ENCODE results near the gene PNMA8B. TPM values are rescaled to one million over a fixed set of nuclear protein-coding genes. Genes with fewer than 3 reads are reported as not detected.
A peak's percentile ranks its signal among the peaks of the same experiment; 100 is the strongest.

The PNMA8B gene
- total RNA-seq, 6 donors from 2014 or later, result 0.39 to 2.7 (median 1.6) TPM

DNA sequence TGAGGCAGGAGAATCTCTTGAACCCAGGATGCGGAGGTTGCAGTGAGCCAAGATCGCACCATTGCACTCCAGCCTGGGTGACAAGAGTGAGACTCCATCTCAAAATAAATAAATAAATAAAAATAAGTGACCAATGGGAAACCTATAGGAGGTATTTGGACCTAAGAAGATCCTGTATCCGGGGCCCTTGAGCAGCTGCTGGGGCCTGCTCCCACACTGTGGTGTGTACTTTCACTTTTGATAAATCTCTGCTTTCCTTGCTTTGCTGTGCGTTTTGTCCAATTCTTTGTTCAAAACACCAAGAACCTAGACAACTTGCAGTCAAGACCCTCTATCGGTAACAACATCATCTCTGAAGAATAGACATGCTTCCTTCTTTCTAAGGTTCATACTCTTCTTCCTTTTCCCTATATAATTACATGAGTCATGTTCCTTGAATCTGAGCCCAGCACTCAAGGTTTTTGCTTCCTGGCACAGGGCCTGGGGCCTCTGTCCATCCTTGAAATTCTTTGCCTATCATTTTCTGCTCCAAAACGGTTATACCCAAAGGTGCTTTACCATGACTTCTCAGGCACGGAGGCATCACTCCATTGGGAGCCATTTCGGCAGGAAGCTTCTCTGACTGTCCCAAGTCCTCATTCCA lies 52.7 kb downstream of the PNMA8B start:
- Histone ChIP-seq H3K4me1 (peaks cover 0 to 5% (median 4%) of the 10 kb centered on the region in 4 donors), H3K9me3 (no peaks in the 10 kb centered on the region), H3K4me3 (no peak overlapping the region), H3K27ac (no peak overlapping the region), H3K27me3 (no peaks in the 10 kb centered on the region), H3K36me3 (no peaks in the 10 kb centered on the region)
- 51 to 62% methylated on average over 8 of the region's 8 CpGs for WGBS, 2 donors
- ATAC-seq (ENCODE audit: low FRiP score in 2 of 2), result no peak
- TF ChIP-seq POLR2A (IDR thresholded peaks at IDR 0.05) (no peak), EP300 (IDR thresholded peaks at IDR 0.05) (no peak), POLR2AphosphoS5 (IDR thresholded peaks at IDR 0.05) (no peak)
- TF ChIP-seq, protein P1, sequence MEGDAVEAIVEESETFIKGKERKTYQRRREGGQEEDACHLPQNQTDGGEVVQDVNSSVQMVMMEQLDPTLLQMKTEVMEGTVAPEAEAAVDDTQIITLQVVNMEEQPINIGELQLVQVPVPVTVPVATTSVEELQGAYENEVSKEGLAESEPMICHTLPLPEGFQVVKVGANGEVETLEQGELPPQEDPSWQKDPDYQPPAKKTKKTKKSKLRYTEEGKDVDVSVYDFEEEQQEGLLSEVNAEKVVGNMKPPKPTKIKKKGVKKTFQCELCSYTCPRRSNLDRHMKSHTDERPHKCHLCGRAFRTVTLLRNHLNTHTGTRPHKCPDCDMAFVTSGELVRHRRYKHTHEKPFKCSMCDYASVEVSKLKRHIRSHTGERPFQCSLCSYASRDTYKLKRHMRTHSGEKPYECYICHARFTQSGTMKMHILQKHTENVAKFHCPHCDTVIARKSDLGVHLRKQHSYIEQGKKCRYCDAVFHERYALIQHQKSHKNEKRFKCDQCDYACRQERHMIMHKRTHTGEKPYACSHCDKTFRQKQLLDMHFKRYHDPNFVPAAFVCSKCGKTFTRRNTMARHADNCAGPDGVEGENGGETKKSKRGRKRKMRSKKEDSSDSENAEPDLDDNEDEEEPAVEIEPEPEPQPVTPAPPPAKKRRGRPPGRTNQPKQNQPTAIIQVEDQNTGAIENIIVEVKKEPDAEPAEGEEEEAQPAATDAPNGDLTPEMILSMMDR (IDR thresholded peaks at IDR 0.05), result no peak
- peak in 1 of 2 donors; percentile 22 for DNase-seq

DNA sequence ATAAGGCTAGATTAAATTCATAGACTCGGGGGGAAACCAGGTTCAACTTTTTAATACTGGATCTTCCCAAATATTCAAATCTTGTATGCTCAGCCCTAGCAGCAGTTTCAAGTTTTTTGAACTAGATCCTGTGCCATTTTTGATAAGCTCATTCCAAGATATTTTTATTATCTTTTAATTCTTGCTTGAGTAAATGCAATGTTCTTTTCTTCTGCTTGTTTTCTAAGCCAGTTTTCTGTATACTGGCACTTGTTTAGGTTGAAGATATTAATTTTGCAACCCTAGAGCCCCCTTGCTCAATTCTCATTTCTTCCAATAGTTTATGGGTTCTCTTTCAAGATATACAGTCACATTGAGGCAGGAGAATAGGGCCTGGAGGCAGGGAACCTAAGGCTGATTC lies 53.8 kb downstream of the PNMA8B start:
- no peak overlapping the region for H3K27ac ChIP-seq
- TF ChIP-seq POLR2AphosphoS5 (IDR thresholded peaks at IDR 0.05), result no peak
- TF ChIP-seq, protein P1 (IDR thresholded peaks at IDR 0.05), result no peak
- TF ChIP-seq POLR2A (IDR thresholded peaks at IDR 0.05), result no peak
- no peak for TF ChIP-seq EP300 (IDR thresholded peaks at IDR 0.05)
- DNase-seq (no peak), ATAC-seq (ENCODE audit: low FRiP score in 2 of 2) (no peak)
- no peak overlapping the region for H3K4me3 ChIP-seq
- peaks cover 0 to 5% (median 4%) of the 10 kb centered on the region in 4 donors for H3K4me1 ChIP-seq
- no peaks in the 10 kb centered on the region for H3K27me3 ChIP-seq
- no peaks in the 10 kb centered on the region for H3K9me3 ChIP-seq
- 68 to 70% methylated on average over 1 of the region's 1 CpG for WGBS, 2 donors
- H3K36me3 ChIP-seq, result no peaks in the 10 kb centered on the region

Other genes starting within 250 kb of the PNMA8B start
- 1,000 to 10,000 TPM in 1 of 6 donors, 100 to 1,000 TPM in 1, 10 to 100 TPM in 4; 42.3 to 1,057 (median 61.3) TPM for gene HIF3A, start 198.8 kb downstream of the PNMA8B start, total RNA-seq
- gene PPP5C, start 148.8 kb downstream of the PNMA8B start, total RNA-seq, result 100 to 1,000 TPM in 1 of 6 donors, 10 to 100 TPM in 5; 54.7 to 120 (median 66.0) TPM
- gene CCDC8, start 82.3 kb downstream of the PNMA8B start, total RNA-seq, result 10 to 100 TPM in 2 of 6 donors, 1 to 10 TPM in 4; 6.0 to 14.3 (median 8.3) TPM
- under 1 TPM in 2 of 6 donors, not detected in 4; under 0.01 to 0.27 TPM for gene PNMA8C, start 66.9 kb downstream of the PNMA8B start, total RNA-seq
- gene PNMA8A, start 24.3 kb downstream of the PNMA8B start, total RNA-seq, result 1 to 10 TPM in 5 of 6 donors, under 1 TPM in 1; 0.61 to 4.8 (median 2.2) TPM
- 100 to 1,000 TPM in 4 of 6 donors, 10 to 100 TPM in 2; 74.4 to 176 (median 123) TPM for gene CALM3, start 105.5 kb upstream of the PNMA8B start, total RNA-seq
- 10 to 100 TPM in 3 of 6 donors, 1 to 10 TPM in 3; 6.4 to 26.0 (median 11.1) TPM for gene PTGIR, start 129.2 kb upstream of the PNMA8B start, total RNA-seq
- gene GNG8, start 140.3 kb upstream of the PNMA8B start, total RNA-seq, result not detected
- 10 to 100 TPM in 2 of 6 donors, 1 to 10 TPM in 4; 1.8 to 12.0 (median 4.0) TPM for gene DACT3, start 165.3 kb upstream of the PNMA8B start, total RNA-seq
- gene PRKD2, start 221.2 kb upstream of the PNMA8B start, total RNA-seq, result 10 to 100 TPM; 25.2 to 65.4 (median 50.3) TPM